C4-2B (cell line): ENCODE data around the gene FGFR3.

Source experiments
- CTCF ChIP-seq: fragments of 450-650 bp; conservative IDR thresholded peaks from 2 replicates; pipeline ENCODE4 v1.5.1; 2017; ENCODE audit warnings: mild to moderate bottlenecking
- ZFX ChIP-seq: fragments of 450-650 bp; IDR thresholded peaks from 2 replicates; pipeline ENCODE4 v1.6.1; 2017

DNA sequence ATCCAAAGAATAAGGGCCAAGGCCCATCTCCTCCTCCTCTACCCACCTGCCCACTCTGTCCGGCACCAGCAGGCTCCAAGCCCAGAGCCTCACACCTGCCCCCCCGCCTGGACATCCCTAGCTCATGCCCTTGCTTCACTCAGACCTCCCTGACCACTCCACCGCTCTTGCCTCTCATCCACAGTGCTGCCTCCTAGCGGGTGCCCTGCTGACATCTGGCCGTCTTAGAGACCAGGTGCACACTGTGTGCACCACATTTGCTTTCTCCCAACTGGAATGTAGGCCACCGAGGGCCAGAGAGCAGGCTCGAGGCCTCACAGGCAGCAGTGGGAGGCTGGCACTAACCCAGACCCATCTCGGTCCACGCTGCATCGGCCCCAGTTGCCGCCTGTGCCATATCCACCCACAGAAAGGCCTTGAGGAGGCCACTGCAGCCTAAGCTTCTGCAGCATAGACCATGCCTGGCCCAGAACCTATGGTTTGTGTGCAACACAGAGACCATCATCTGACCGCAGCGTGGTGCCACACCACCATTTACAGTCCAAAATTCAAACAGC lies 49.3 kb downstream of the FGFR3 start:
- TF ChIP-seq CTCF = no peak
- no peak for TF ChIP-seq ZFX
